SK-N-SH treated with all-trans-retinoic acid at 6 μM for 48 hours (cell line): ENCODE data around the gene TNIP3.

Experiments
- ATAC-seq: fragments of 200-7000 bp; cut with Tn5 transposase; 3 replicates; pipeline ENCODE4 v1.9.1; 2020; ENCODE audit warnings: mild to moderate bottlenecking, moderate library complexity
- ARNTL ChIP-seq: fragments of 450-650 bp; formaldehyde crosslinking; IDR thresholded peaks from 2 replicates; pipeline ENCODE4 v1.5.0; 2020; ENCODE audit warnings: low read depth, mild to moderate bottlenecking, moderate library complexity, borderline replicate concordance
- BACH2 ChIP-seq: fragments of 250-450 bp; sonication (Bioruptor Pico); IDR thresholded peaks from 2 replicates; pipeline ENCODE4 v1.9.0; 2021; ENCODE audit warnings: mild to moderate bottlenecking, borderline replicate concordance
- CSDC2 ChIP-seq: fragments of 250-450 bp; sonication (Bioruptor Pico); IDR thresholded peaks from 2 replicates; pipeline ENCODE4 v1.5.0; 2020; ENCODE audit warnings: mild to moderate bottlenecking, moderate library complexity
- ESRRG ChIP-seq: fragments of 250-450 bp; sonication (Bioruptor Pico); IDR thresholded peaks from 2 replicates; pipeline ENCODE4 v1.6.1; 2021; ENCODE audit warnings: mild to moderate bottlenecking
- OSR1 ChIP-seq: fragments of 250-450 bp; sonication (Bioruptor Pico); IDR thresholded peaks from 2 replicates; pipeline ENCODE4 v1.8.0; 2022; ENCODE audit warnings: moderate library complexity, mild to moderate bottlenecking, inconsistent platforms
- PPARA ChIP-seq: fragments of 250-450 bp; sonication (Bioruptor Pico); IDR thresholded peaks from 2 replicates; pipeline ENCODE4 v1.5.0; 2020; ENCODE audit warnings: mild to moderate bottlenecking, borderline replicate concordance
- TCF4 ChIP-seq: fragments of 250-450 bp; sonication (Bioruptor Pico); IDR thresholded peaks from 2 replicates; pipeline ENCODE4 v1.8.0; 2021; ENCODE audit warnings: mild to moderate bottlenecking, moderate library complexity, borderline replicate concordance
- TOX ChIP-seq: fragments of 250-450 bp; sonication (Bioruptor Pico); IDR thresholded peaks from 2 replicates; pipeline ENCODE4 v1.8.0; 2021; ENCODE audit warnings: mild to moderate bottlenecking, moderate library complexity, borderline replicate concordance
- TSHZ2 ChIP-seq: fragments of 250-450 bp; sonication (Bioruptor Pico); IDR thresholded peaks from 2 replicates; pipeline ENCODE4 v1.5.0; 2020; ENCODE audit warnings: mild to moderate bottlenecking, moderate library complexity
- ZC3H10 ChIP-seq: fragments of 250-450 bp; sonication (Bioruptor Pico); IDR thresholded peaks from 2 replicates; pipeline ENCODE4 v1.5.1; 2021; ENCODE audit warnings: mild to moderate bottlenecking, moderate library complexity
- ZFP3 ChIP-seq: fragments of 250-450 bp; sonication (Bioruptor Pico); IDR thresholded peaks from 2 replicates; pipeline ENCODE4 v1.5.0; 2020; ENCODE audit warnings: mild to moderate bottlenecking, moderate library complexity
- ZFP30 ChIP-seq: fragments of 450-650 bp; formaldehyde crosslinking; IDR thresholded peaks from 2 replicates; pipeline ENCODE4 v1.5.0; 2022; ENCODE audit warnings: mild to moderate bottlenecking, moderate library complexity
- ZNF565 ChIP-seq: fragments of 450-650 bp; formaldehyde crosslinking; conservative IDR thresholded peaks from 2 replicates; pipeline ENCODE4 v1.5.0; 2020; ENCODE audit warnings: low read depth, mild to moderate bottlenecking, moderate library complexity
- ZNF70 ChIP-seq: fragments of 450-650 bp; formaldehyde crosslinking; IDR thresholded peaks from 2 replicates; pipeline ENCODE4 v1.5.0; 2020; ENCODE audit warnings: mild to moderate bottlenecking, moderate library complexity
- TF ChIP-seq, protein P1 (sequence below): fragments of 250-450 bp; sonication (Bioruptor Pico); IDR thresholded peaks from 2 replicates; pipeline ENCODE4 v1.8.0; 2020; ENCODE audit warnings: mild to moderate bottlenecking, moderate library complexity, borderline replicate concordance
- TF ChIP-seq, protein P2 (sequence below): fragments of 250-450 bp; sonication (Bioruptor Pico); IDR thresholded peaks from 2 replicates; pipeline ENCODE4 v1.8.0; 2021; ENCODE audit warnings: low read depth, mild to moderate bottlenecking, moderate library complexity, borderline replicate concordance

Gene TNIP3

DNA sequence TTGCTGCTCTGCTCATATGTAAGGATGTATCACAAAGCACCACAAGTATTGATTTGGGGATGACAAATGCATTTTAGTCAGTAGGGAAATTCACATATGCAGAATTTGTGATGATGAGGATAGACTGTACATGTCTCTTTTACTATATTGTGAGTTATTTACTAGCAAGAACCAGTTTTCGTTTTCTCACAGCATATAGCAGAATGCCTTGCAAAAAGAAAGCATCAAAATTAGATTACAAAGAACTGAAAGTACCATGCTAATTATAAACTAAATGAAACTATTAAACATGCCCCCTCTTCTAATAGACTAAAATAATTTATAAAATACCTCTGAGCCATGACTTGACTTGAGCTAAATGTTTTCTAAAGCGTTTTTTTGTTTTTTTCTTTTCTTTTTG lies 20.1 kb downstream of the TNIP3 start:
- TF ChIP-seq ARNTL (CRISPR knock-in tag) (no peak), ZC3H10 (CRISPR knock-in tag) (no peak)
- TF ChIP-seq, protein P1, sequence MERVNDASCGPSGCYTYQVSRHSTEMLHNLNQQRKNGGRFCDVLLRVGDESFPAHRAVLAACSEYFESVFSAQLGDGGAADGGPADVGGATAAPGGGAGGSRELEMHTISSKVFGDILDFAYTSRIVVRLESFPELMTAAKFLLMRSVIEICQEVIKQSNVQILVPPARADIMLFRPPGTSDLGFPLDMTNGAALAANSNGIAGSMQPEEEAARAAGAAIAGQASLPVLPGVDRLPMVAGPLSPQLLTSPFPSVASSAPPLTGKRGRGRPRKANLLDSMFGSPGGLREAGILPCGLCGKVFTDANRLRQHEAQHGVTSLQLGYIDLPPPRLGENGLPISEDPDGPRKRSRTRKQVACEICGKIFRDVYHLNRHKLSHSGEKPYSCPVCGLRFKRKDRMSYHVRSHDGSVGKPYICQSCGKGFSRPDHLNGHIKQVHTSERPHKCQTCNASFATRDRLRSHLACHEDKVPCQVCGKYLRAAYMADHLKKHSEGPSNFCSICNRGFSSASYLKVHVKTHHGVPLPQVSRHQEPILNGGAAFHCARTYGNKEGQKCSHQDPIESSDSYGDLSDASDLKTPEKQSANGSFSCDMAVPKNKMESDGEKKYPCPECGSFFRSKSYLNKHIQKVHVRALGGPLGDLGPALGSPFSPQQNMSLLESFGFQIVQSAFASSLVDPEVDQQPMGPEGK = no peak
- TF ChIP-seq, all 23 proteins: peak for 0
- no peak for ATAC-seq

DNA sequence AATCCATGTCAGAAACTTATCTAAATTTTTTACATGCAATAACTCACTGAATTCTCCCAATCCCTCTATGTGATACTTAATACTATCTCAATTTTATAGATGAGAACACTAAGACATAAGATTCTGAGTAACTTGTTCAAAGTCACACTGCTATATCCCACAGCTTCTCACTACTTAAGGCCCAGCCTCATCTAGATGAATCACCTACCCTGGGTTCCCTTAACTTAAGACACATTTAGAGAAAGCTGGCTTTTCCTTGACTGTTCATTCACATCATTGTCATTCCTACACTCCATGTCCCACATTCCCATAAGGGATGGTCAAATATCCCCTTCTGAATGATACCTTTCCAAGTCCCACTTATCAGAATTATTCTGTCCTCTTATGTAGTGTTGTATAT lies 21.0 kb downstream of the TNIP3 start:
- TF ChIP-seq ZFP3 (CRISPR knock-in tag) (no peak), ESRRG (CRISPR knock-in tag) (no peak), TSHZ2 (CRISPR knock-in tag) (no peak), OSR1 (CRISPR knock-in tag) (no peak), PPARA (no peak), ZFP30 (CRISPR knock-in tag) (no peak), TOX (CRISPR knock-in tag) (no peak), BACH2 (CRISPR knock-in tag) (no peak), ZC3H10 (CRISPR knock-in tag) (no peak)
- TF ChIP-seq, protein P2, sequence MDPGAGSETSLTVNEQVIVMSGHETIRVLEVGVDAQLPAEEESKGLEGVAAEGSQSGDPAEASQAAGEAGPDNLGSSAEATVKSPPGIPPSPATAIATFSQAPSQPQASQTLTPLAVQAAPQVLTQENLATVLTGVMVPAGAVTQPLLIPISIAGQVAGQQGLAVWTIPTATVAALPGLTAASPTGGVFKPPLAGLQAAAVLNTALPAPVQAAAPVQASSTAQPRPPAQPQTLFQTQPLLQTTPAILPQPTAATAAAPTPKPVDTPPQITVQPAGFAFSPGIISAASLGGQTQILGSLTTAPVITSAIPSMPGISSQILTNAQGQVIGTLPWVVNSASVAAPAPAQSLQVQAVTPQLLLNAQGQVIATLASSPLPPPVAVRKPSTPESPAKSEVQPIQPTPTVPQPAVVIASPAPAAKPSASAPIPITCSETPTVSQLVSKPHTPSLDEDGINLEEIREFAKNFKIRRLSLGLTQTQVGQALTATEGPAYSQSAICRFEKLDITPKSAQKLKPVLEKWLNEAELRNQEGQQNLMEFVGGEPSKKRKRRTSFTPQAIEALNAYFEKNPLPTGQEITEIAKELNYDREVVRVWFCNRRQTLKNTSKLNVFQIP (CRISPR knock-in tag) = no peak
- no peak for ATAC-seq

GRCh38 chr4:121140716-121141460 lies 23.2 kb downstream of the TNIP3 start:
- no peak for ATAC-seq
- TF ChIP-seq ZFP30 (CRISPR knock-in tag) (no peak), BACH2 (CRISPR knock-in tag) (no peak), ZNF565 (CRISPR knock-in tag) (no peak), CSDC2 (CRISPR knock-in tag) (no peak), TSHZ2 (CRISPR knock-in tag) (no peak), TCF4 (CRISPR knock-in tag) (no peak), ZNF70 (CRISPR knock-in tag) (no peak)
- TF ChIP-seq, protein P1 = no peak
